ENCODE data around the gene DSTYK. TPM values are rescaled to one million over a fixed set of nuclear protein-coding genes. Genes with fewer than 3 reads are reported as not detected.

DSTYK gene
- total RNA-seq, 1 donor from 2014 or later: 5.8 TPM

DNA sequence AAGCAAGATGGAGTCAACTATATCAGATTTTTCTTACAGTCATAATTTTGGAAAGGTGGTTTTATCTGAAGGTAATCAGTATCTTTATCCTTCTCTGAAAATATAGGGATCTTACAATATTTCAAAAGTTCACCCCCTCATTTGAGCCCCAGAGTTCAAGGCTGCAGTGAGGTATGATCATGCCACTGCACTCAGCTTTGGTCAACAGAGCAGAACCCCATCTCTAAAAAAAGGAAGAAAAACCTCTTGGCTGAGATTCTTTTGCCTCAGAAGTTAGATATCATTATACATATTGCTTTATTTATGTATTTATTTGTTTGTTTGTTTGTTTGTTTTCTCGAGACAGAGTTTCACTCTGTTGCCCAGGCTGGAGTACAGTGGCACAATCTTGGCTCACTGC, 78.2 kb downstream of the DSTYK start:
- H3K4me3 ChIP-seq (ENCODE audit: low read depth, low read length): no peak overlapping the region
- TF ChIP-seq, protein P1, sequence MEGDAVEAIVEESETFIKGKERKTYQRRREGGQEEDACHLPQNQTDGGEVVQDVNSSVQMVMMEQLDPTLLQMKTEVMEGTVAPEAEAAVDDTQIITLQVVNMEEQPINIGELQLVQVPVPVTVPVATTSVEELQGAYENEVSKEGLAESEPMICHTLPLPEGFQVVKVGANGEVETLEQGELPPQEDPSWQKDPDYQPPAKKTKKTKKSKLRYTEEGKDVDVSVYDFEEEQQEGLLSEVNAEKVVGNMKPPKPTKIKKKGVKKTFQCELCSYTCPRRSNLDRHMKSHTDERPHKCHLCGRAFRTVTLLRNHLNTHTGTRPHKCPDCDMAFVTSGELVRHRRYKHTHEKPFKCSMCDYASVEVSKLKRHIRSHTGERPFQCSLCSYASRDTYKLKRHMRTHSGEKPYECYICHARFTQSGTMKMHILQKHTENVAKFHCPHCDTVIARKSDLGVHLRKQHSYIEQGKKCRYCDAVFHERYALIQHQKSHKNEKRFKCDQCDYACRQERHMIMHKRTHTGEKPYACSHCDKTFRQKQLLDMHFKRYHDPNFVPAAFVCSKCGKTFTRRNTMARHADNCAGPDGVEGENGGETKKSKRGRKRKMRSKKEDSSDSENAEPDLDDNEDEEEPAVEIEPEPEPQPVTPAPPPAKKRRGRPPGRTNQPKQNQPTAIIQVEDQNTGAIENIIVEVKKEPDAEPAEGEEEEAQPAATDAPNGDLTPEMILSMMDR (conservative IDR thresholded peaks at IDR 0.05; ENCODE audit: low read depth, low read length): no peak
- DNase-seq (ENCODE audit: low read depth): no peak

DNA sequence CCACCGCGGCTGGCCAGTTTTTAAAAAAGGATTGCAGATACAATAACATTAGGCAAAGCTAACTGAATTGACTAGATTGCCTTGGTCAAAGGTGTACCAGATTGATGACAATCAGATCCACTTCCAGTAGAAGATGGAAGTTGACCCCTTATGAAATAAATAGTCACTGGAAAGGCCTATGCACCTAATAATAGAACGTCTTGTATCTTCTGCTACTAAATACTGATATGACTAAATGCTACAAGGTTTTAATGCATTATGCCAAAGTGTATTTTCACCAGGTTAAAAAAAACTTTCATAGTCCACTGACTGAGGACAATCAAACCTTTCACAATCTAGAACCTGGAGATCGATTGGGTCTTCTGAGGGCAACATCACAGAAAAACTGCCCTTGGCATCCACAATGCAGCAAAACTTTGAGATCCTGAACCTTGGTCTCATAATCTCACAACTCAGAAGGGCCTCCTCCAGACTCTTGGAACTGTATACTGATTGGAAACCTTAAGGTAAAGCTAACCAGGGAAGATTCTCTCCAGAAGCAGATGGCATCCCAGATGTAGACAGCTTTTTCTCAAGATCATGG, 82.0 kb downstream of the DSTYK start:
- DNase-seq (ENCODE audit: low read depth): no peak
- no peak overlapping the region for H3K4me3 ChIP-seq (ENCODE audit: low read depth, low read length)
- TF ChIP-seq, protein P1 (conservative IDR thresholded peaks at IDR 0.05; ENCODE audit: low read depth, low read length): no peak

DNA sequence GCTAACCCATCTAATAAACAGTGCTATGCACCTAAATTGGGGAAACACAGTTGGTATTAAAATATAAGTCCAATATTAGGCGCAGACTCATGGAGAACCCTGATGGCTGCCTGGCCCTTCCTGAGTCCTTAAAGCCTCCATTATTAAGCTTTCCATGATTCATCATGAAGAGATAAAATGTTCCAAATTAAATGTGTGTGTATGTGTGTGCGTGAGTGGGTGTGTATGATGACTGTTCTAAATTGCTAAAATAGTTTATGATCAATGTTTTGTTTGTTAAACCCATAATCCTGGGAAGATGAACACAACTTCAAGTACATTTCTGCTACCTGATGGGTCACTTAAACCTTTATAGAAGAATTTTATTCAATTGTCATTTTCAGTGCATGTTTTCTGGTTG, 83.5 kb downstream of the DSTYK start:
- TF ChIP-seq, protein P1 (conservative IDR thresholded peaks at IDR 0.05; ENCODE audit: low read depth, low read length): no peak
- H3K4me3 ChIP-seq (ENCODE audit: low read depth, low read length): no peak overlapping the region
- no peak for DNase-seq (ENCODE audit: low read depth)

DNA sequence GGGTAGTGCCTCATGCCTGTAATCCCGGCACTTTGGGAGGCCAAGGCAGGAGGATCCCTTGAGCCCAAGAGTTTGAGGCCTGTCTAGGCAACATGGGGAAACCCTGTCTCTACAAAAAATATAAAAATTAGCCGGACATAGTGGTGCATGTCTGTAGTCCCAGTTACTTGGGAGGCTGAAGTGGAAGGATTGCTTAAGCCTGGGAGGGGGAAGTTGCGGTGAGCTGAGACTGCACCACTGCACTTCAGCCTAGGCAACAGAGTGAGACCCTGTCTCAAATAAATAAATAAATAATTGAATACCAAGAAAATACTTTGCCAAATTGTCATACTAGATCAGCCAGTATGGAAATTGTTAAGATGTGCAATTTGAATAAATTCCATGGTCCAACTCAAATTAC, 83.9 kb downstream of the DSTYK start:
- no peak for DNase-seq (ENCODE audit: low read depth)
- TF ChIP-seq, protein P1 (conservative IDR thresholded peaks at IDR 0.05; ENCODE audit: low read depth, low read length): no peak
- no peak overlapping the region for H3K4me3 ChIP-seq (ENCODE audit: low read depth, low read length)

DNA sequence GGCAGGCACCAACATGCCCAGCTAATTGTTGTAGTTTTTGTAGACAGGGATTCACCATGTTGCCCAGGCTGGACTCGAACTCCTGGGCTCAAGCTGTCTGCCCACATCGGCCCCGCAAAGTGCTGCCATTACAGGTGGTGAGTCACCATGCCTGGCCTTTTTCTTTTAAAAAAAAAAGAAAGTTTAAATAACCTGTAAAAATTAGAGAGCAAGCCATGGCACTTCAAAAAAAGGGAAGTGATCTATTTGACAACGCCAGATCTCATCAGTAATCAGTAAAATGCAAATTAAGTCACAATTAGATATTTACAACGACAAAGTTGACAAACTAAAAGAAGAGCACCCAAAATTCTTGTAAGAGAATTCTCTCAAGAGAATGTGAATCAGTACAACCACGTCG, 86.8 kb downstream of the DSTYK start:
- DNase-seq (ENCODE audit: low read depth): no peak
- no peak overlapping the region for H3K4me3 ChIP-seq (ENCODE audit: low read depth, low read length)
- TF ChIP-seq, protein P1 (conservative IDR thresholded peaks at IDR 0.05; ENCODE audit: low read depth, low read length): no peak

DNA sequence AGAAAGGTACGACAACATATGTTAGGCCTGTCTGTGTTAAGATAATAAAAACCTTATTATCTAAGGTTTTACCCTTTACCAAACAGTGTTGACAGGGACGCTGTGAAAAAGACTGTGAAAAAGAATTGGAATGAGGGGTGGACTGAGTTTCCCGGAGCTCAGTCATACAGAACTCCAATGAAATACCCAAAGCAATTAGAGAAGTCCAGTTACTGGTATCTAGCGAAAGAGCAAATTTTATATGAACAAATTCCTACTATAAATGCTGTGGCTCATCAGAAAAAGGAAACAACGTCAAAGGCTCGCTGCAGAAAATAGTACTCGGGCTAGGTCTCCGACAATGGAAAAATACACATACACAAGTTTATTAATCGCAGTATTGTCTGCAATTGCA, 89.0 kb downstream of the DSTYK start:
- H3K4me3 ChIP-seq (ENCODE audit: low read depth, low read length): peak overlapping the region; percentile 93
- TF ChIP-seq, protein P1 (conservative IDR thresholded peaks at IDR 0.05; ENCODE audit: low read depth, low read length): no peak
- DNase-seq (ENCODE audit: low read depth): no peak
